NCI-H226 (cell line): ENCODE measurements around the gene ELP5.

Experiments
- DNase-seq: peaks from one replicate; pipeline ENCODE4 v3.0.0-alpha.2; 2015

Gene ELP5

DNA sequence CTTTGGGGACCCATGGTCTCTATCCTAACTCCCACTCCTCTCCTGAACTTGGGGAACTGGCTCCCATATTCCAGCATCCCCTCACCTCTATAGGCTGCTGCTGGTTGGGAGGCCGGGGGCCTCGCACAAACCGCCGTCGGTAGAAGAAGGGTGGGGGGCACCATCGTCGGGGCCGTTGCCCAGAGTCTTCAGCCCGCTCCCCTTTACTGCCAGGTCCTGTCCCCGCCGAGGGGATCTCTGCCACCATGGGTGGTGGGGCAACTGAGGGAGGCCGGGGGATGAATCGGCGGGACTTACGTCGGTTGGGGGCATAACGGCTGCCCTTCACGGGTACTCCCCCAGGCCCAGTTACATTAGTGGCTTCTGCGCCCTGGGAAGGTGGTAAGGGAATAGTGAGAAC, 38.2 kb downstream of the ELP5 start:
- DNase-seq = no peak

DNA sequence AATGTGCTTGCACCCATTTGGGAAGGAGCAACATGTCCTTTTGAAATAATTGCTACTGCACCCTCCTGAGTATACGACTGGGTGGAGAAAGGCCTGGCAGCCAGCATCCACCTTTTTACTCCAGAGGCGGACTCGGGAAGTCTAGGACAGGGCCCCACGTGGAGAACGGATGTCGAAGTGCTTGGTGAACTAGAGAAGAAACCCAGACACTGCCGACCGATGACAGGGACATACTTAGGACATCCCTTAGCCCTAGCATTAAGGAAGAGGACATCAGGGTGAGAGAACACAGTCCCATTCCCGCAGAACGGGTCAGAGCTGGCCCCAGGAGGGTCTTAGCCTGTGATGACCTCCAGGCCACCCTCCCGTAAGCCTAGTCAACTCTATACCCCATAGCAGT, 38.7 kb downstream of the ELP5 start:
- DNase-seq = no peak

DNA sequence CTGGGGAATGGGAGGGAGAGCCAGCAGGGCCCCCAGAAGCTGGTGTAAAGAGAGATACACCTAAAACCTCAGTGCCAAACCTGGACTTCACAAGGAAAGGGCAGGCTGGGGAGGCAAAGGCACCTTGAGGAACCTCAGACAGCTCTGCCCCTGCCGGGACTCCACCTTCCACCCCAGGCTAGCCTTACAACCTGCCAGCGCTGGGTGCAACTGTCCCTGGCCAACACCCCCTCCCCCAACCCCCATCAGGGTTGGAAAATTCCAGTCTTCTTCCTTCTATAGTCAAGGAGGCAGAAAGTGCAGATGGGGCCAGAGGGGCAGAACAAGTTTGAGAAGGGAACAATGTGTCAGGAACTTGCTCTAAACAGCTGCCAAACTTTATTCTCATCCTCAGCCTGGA, 40.2 kb downstream of the ELP5 start:
- no peak for DNase-seq

DNA sequence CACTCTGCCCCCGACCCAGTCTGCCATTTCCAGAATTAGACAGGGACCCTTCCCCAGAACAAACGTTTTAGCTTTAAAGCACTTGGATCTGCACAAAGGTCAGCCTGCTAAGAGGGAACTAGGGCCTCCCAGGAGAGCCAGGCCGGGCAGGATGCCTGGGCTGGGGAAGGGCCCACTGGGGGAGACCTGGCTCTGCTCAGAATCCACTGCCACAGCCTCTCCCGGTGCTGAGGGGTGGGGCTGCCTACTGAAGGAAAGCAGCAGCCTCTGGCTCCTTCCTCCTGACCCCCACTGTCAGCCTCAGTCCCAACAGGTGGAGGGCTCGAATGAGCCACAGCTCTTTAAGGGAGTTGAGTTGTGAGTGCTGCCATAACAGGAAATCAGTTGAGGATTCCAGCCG, 40.7 kb downstream of the ELP5 start:
- DNase-seq = no peak

DNA sequence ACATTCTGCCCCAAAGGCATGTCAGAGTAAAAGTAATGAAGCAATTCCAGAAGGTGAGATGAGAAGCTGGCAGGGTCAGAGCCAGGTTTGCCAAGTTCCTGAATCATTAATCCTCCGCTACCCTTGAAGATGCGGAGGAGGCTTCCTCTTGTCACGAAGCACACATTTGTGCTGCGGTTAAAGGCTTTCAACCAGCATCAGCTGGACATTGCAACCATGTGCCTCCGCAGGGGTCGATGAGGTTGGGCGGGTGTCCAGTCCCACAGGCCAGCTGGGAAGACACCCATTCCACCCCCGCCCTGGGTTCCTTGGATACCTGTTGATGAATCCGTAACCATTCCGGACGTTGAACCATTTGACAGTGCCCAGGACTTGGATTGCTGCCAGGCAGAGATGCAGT, 41.1 kb downstream of the ELP5 start:
- peak; percentile 97 for DNase-seq

DNA sequence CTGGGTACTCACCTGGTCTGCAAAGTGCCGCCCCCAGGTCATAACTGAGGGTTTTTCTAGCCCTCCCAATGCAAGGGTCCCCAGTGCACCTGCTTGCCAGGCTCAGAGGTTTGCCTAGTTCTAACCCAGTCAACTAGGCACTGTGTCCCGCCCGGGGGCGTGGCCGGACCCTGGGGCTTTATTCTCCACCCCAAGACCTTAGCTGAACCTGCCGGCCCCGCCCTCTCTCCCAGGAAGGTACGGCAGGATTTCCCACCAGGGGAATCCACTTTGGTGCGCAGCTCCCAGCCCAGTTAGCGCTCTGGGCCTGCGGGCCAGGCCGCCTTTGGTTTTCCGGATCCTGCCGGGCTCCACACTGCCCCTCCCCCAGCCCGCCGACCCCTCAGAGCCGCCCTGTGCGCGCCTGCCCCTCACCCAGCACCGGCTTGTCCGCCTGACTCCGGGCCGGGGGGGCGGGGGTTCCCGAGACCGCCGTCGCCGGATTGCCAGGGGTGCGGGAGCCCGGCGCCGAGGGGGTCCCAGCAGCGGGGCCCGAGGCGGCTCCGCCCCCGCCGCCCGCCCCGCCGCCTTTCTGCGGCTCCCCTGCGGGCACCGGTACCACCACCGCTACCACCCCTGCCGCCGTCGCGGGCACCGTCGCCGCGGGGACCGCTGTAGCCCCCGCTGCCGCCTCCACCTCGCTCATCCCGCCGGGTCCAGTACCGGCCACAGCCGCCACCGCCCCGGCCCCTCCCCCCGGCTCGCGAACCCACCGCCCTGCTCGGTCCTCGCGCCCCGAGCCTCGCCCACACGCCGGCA, 42.0 kb downstream of the ELP5 start:
- no peak for DNase-seq

DNA sequence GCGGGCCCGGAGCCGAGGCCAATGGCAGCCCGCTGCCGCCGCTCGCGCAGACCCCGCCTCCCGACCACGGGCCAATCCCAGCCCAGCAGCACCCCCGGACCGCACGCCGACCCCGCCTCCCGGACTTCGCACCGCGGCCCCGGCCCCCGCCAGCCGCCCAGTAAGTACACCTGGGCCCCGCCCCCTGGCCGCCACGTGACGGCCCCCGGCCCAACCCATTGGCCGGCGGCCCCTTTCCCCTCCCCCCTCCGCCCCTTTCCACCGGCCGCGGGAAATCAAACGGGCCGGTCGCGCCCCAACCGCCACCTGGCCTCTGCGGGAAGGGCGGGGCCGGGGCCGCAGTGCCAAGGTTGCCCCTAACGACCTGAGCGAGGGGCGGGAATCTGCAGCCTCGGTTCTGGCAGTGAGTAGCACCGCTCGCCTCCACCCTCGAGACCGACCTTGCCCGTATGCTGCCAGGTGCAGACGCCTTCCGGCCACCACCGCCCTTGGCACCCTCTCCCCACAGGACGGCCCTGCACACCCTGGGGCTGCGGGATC, 42.7 kb downstream of the ELP5 start, which contains the start of gene YBX2:
Gene YBX2, minus strand, starts transcription at position 26 of the 540 bp plus-strand sequence. CDS start 139 bp downstream, outside the sequence.
- no peak for DNase-seq

DNA sequence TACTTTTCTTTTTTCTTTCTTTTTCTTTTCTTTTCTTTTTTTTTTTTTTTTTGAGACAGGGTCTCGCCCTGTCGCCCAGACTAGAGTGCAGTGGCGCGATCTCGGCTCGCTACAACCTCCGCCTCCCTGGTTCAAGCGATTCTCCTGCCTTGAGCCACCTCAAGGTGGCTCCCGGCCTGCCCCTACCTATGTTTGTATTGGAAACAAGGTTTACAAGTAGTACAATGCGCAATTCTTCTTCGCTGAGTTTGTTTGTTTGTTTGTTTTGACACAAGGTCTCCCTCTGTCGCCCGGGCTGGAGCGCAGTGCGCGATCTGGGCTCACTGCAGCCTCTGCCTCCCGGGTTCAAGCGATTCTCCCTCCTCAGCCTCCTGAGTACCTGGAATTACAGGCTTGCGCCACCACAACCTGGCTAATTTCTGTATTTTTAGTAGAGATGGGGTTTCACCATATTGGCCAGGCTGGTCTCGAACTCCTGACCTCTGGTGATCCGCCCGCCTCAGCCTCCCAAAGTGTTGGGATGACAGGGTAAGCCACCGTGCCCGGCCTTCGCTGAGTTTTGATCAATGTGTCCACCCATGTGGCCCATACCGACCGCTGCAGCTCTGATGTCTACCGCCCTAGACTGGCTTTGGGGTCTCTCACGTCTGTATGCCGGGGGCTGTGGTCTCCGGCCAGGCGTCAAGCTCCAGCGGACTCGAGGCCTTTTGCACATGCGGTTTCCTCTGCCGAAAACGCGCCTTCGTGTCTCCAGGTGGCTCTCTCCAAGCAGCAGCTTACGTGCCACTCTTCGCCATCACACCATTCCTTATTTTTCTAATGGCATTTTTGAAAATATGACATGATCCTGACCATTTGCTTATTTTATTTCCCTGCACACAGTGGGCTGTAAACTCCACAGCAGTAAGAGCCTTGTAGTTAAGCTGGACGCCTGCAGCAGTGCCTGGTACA, 43.5 kb downstream of the ELP5 start:
- DNase-seq = no peak

DNA sequence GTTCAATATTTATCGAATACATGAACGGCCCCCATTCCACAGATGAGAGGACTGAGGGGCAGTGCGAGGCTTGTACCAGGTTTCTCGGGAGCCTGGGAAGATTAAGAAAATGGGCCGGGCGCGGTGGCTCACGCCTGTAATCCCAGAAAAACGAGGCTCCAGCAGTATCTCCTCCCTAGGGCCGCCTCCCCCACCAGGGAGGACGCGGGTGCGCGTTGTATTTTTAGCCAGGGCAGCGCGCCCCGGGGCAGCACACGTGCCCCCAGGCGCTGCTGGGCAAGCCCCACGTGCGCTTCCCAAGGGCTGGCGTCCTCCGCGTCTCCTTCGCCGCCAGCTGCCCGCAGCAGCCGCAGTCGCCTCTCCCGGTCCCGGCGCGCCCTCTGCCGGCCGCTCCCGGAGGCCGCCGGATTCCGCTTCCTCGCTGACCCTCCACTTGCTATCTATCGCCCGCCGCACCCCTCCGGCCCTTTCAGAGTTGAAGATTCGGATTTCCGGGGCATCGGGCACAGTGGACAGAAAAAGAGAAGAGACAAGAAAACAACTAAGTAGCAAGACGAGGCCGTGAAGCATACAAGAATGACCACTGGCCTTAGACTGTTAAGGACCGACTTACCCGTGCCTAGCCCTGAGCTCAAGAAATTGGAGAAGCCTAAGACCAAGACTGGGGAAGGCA, 44.3 kb downstream of the ELP5 start:
- peak; percentile 82 for DNase-seq

DNA sequence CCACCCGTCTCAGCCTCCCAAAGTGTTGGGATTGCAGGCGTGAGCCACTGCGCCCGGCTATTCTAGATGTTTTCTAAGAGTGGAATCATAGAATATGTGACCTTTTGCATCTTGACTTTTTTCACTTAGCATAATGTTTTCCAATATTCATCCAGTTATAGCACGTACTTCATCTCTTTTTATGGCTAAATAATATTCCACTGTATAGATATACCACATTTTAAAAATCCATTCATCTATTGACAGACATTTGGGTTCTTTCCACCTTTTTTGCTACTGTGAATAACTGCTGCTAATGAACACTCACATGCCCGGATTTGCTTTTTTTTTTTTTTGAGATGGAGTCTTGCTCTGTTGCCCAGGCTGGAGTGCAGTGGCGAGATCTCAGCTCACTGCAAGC, 52.2 kb downstream of the ELP5 start:
- DNase-seq = no peak

DNA sequence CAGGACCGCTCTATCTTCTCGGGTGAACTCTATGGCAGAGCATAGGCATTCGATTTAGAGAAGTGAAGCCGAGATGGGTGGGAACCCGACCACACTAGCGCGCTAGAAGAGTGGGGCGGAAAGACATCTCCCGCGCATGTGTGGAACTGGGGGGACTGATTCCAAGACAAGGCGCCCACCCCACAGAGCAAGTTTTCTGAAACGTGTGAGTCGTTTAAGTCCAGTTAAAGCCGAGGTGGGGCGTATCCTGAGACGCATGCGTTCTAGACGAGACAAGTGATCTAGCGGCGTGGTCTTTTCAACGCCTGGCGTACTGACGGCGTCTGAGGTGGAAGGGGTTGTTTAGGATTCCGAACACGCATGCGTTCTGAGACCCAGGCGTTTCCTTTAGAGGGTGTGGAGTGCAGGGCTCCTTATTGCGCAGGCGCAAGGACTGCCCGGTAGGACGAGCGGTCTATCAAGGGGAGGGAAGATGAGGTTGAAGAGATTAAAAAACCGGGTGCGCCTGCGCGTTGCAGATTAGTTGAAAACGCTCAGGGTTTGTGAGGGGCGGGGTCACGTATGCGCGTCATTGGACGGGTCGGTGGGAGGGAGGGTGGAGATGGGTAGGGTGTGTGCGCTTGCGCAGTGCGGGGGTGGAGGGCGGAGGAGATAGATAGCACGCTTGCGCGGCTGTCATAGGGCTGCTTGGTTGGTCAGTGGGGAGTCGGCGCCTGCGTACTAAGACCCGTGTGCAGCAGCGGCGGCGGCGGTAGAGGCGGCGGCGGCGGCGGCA, 55.1 kb downstream of the ELP5 start, which contains the start of gene EIF5A:
Gene EIF5A, plus strand, starts transcription at position 718 of the 775 bp plus-strand sequence. CDS start 2,008 bp downstream, outside the sequence.
- DNase-seq = peak; percentile 99

DNA sequence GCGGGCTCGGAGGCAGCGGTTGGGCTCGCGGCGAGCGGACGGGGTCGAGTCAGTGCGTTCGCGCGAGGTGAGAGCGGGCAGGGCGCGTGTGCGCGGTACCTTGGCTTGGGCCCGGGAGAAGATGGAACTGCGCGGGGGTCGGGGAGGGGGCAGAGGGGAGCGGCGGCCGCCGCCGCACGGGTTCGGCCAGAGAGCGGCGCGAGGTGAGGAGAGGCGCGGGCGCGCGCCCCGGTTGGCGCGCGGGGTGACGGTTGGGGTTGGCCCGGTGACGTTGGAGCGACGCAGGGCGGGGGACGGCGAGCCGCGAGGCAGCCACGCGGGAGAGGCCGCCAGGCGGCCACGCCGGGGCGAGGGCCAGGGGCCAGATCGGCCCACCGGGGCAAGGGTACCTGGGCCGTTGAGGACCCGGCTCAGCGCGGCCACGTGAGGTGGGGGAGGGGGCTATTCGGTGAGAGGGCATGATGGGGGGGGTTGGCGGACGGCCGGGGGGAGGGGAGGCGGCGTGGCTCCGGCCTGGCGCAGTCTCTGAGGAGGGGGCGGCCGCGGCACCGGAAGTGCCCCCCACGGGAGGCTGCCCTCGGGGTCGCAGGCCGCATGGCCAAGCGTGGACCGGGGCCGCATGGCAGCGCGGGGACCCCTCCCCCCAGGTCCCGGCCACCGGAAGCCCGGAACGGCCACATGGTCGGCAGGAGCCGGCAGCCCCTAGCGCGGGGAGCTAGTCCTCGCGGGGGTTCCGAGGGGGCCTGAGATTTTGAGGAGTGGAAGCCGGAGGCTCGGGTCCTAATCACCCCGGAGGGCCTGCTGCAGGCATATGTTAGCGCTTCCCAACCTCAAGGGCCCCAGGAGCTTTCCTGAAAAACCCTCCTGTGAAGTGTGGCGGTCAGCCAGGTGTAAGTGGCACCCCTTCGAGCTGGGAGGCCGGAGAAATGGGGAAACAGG, 55.9 kb downstream of the ELP5 start:
- DNase-seq = peak; percentile 33

DNA sequence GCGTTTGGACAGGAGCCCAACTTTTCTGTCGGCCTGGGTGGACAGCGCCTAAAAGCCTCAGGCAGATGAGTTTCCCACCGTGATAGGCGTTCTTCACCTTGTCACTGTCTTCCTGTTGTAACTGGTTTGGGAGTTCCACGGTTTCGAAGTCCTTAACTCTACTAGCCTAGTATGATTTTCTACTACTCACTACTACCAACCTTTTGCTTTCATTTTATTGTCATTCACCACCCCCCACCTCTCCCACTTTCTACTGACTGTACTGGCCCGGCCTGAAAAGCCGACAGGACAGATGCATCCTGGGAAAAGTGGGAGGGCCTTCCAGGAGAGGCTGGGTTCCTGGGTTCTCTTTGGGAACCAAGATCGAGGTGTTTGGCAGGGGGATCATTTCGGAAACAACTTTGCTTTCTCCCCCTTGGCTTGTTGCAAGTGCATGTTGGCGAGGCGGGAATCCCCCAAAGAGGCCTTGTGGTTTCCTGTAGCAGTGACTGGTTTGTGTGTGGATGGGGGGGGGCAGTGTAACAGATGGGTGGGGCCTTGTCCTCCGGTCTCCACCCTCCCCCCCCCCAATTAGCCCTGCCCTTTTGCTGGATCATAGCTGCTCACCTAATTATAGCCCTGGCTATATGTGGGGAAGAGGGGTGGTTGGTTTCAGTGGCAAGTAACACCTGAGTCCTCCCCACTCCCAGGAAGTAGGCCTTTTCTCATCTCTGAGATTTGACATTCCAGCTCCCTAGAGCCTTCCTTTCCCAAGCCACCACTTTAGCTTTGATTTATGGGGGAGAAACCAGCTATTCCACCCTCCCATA, 56.8 kb downstream of the ELP5 start:
- DNase-seq = peak; percentile 68
